ENCODE results near the gene TSPYL6. TPM values are rescaled to one million over a fixed set of nuclear protein-coding genes. Genes with fewer than 3 reads are reported as not detected.
"Not testable (repeated sequence)": the region's sequence is repeated elsewhere in the genome, so short reads cannot be mapped to it uniquely, and the experiment has no call there.

TSPYL6 gene
- total RNA-seq, 1 donor from 2014 or later: not detected

- Mint-ChIP-seq H3K36me3 (ENCODE audit: low read depth) (no peaks in the 10 kb centered on the region), H3K27ac (ENCODE audit: unreplicated experiment) (no peak overlapping the region), H3K9me3 (peaks cover 3% of the 10 kb centered on the region), H3K4me3 (no peak overlapping the region), H3K27me3 (ENCODE audit: low read depth) (no peaks in the 10 kb centered on the region), H3K4me1 (no peaks in the 10 kb centered on the region)
- DNase-seq (ENCODE audit: low read depth, low spot score): no peak
- no peak for TF ChIP-seq CTCF (conservative IDR thresholded peaks at IDR 0.05)
Measured at GRCh38 chr2:54275541-54275940, 19.5 kb upstream of the TSPYL6 start.

GRCh38 chr2:54274781-54275242 lies 18.8 kb upstream of the TSPYL6 start:
- Mint-ChIP-seq H3K27me3 (ENCODE audit: low read depth) (no peaks in the 10 kb centered on the region), H3K9me3 (peaks cover 1% of the 10 kb centered on the region), H3K4me1 (no peaks in the 10 kb centered on the region), H3K4me3 (no peak overlapping the region), H3K27ac (ENCODE audit: unreplicated experiment) (no peak overlapping the region), H3K36me3 (ENCODE audit: low read depth) (no peaks in the 10 kb centered on the region)
- TF ChIP-seq CTCF (conservative IDR thresholded peaks at IDR 0.05): no peak
- DNase-seq (ENCODE audit: low read depth, low spot score): no peak

- Mint-ChIP-seq H3K27me3 (ENCODE audit: low read depth) (no peaks in the 10 kb centered on the region), H3K36me3 (ENCODE audit: low read depth) (no peaks in the 10 kb centered on the region), H3K4me1 (no peaks in the 10 kb centered on the region), H3K27ac (ENCODE audit: unreplicated experiment) (no peak overlapping the region), H3K4me3 (no peak overlapping the region), H3K9me3 (no peaks in the 10 kb centered on the region)
- no peak for TF ChIP-seq CTCF (conservative IDR thresholded peaks at IDR 0.05)
- no peak for DNase-seq (ENCODE audit: low read depth, low spot score)
Measured at GRCh38 chr2:54271843-54272627, 16.0 kb upstream of the TSPYL6 start.

- Mint-ChIP-seq H3K27ac (ENCODE audit: unreplicated experiment) (no peak overlapping the region), H3K9me3 (peaks cover 2% of the 10 kb centered on the region), H3K36me3 (ENCODE audit: low read depth) (no peaks in the 10 kb centered on the region), H3K27me3 (ENCODE audit: low read depth) (no peaks in the 10 kb centered on the region), H3K4me3 (no peak overlapping the region), H3K4me1 (no peaks in the 10 kb centered on the region)
- no peak for DNase-seq (ENCODE audit: low read depth, low spot score)
- TF ChIP-seq CTCF (conservative IDR thresholded peaks at IDR 0.05): no peak
Measured at GRCh38 chr2:54271189-54271588, 15.2 kb upstream of the TSPYL6 start.

DNA sequence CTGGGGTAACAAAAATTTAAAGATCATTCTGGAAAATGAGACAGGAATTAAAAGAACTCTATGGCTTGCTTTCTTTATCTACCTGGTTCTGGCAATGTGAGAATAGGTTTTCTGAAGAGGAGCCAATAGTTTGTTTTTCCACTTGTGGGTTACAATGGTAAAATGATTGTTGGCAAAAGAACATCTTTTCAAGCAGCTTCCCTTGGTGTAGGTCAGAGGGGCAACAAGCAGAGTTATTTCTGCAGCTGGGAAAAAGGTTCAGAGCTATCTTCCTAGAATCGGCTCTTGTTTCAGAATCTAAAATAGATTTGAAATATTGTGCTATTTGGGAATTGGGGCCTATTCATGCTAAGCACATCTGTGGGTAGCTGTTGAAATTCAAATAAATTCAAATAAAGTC lies 11.5 kb upstream of the TSPYL6 start:
- Mint-ChIP-seq H3K4me3 (no peak overlapping the region), H3K9me3 (peaks cover 7% of the 10 kb centered on the region), H3K27ac (ENCODE audit: unreplicated experiment) (no peak overlapping the region), H3K36me3 (ENCODE audit: low read depth) (peaks cover 5% of the 10 kb centered on the region), H3K27me3 (ENCODE audit: low read depth) (no peaks in the 10 kb centered on the region), H3K4me1 (no peaks in the 10 kb centered on the region)
- no peak for DNase-seq (ENCODE audit: low read depth, low spot score)
- no peak for TF ChIP-seq CTCF (conservative IDR thresholded peaks at IDR 0.05)

GRCh38 chr2:54265081-54265480 lies 9.1 kb upstream of the TSPYL6 start:
- H3K4me1 Mint-ChIP-seq; H3K9me3 Mint-ChIP-seq; H3K4me3 Mint-ChIP-seq; DNase-seq (ENCODE audit: low read depth, low spot score); H3K27ac Mint-ChIP-seq (ENCODE audit: unreplicated experiment); H3K27me3 Mint-ChIP-seq (ENCODE audit: low read depth); H3K36me3 Mint-ChIP-seq (ENCODE audit: low read depth): not testable (repeated sequence)

Data from neural crest cell (in vitro differentiated cells).